Measurements from ENCODE around the gene KCNK1.

DNA sequence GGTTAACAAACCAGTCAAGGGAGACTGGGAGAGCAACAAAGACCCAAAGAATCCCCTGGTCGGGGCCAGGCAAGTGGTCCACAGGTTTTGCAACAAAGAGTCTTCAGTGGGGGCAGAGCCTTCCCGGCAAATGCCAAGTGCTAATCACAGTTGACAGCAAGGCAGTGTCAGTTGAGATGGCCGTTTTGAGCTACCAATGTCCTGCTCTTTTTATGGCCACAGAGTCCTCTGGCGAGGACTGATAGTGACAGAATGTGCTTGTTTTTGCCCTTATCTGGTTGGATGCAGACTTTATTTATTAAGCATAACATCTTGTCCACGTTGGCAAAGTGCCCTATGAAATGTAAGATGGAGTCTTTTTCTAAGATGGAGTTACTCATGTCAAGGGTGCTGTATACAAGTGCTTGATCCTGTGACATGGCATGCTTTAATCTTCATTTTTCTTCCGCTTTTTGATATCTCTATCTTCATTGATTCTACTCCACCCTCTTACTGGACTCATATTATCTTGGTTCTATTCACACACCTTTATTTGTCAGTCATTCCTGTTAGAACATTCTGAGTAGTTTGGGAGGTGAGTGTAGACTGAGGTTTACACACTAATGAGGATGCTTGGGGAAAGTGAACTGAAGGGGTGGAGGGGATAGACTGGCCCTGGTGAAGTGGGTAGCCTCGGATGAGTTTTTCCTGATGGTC, 51.8 kb downstream of the KCNK1 start:
- TF ChIP-seq CTCF (IDR thresholded peaks at IDR 0.05) (no peak), POLR2A (IDR thresholded peaks at IDR 0.05) (no peak), POLR2AphosphoS5 (IDR thresholded peaks at IDR 0.05) (no peak)
